ENCODE data around the gene MBNL2. TPM values are rescaled to one million over a fixed set of nuclear protein-coding genes. Genes with fewer than 3 reads are reported as not detected.

MBNL2 gene
- total and polyA plus RNA-seq, 8 donors: 8.9 to 66.5 (median 37.7) TPM

DNA sequence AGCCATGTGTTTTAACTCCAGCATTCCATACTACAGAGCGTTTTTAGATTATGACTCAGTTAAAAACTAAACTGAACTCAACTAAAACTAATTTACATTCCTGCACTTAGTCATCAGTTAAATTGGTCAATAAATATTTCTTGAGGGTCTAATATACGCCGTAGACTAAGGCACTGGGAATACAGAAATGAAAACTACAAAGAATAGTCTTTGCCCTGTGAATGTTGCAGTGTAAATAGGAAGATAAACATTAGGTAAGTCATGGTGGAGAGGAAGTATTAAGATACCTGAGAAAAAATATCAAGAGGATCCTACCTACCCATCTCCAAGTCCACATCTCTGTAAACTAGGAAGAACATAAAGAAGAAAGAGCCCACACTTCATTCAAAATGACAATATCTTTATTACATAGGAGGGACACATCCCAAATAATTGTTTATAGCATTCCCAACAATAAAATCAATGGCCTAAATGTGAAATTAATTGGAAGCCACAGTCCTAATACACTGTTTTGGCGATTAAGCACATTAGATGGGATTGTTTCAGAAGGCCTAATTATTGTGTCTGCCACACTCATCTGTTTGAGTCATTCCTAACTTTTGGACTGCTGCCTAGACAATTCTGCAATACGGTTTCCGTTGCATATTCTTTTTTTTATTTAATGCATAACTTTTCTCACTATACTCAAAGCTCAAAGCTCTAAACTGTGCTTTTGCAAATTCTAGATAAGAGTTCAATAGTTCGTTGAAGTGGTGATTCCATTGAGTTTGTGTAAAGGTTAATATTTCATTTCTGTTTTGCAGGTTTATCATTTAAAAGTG, 52.9 kb downstream of the MBNL2 start:
- H3K4me1 ChIP-seq: peaks cover 18 to 62% (median 55%) of the 10 kb centered on the region in 3 donors
- peak in 3 of 4 donors; percentile 50 to 77 (median 63) for ATAC-seq
- no peaks in the 10 kb centered on the region for H3K36me3 ChIP-seq
- no peak overlapping the region for H3K4me3 ChIP-seq
- H3K27me3 ChIP-seq: no peaks in the 10 kb centered on the region
- WGBS, 2 donors: 18 to 19% methylated on average over 7 of the region's 7 CpGs
- FAIRE-seq: no peak
- intact Hi-C loops (cut with DNase I): no loop called here
- H3K27ac ChIP-seq: peak overlapping the region in 2 of 4 donors; percentile 1 to 59
- no peak for DNase-seq
- H3K9me3 ChIP-seq: no peaks in the 10 kb centered on the region
- TF ChIP-seq CTCF (IDR thresholded peaks at IDR 0.05): no peak

DNA sequence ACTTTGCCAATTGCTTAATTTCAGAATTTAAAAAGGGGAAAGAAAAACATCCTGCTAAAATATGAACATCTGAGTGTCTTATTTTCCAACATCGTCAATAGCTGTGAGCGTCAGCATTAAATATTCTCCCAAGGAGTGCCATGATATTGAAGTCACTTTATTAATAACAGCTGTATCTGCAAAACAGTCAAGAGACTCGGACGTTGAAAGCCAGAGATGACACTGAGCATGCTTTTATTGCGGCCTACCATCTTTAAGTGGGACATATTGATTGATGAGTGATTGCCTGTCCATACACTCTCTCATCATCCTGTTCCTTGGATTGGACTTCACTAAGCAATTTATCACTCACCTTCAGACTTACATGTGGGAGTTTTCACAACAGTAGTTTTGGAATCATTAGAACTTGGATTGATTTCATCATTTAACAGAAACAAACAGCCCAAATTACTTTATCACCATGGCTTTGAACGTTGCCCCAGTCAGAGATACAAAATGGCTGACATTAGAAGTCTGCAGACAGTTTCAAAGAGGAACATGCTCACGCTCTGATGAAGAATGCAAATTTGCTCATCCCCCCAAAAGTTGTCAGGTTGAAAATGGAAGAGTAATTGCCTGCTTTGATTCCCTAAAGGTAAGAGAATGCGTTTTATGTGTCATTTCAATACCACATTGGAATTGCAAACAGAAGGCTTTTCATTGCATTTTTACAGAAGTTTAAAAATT, 53.8 kb downstream of the MBNL2 start:
- FAIRE-seq (no peak), DNase-seq (no peak), ATAC-seq (no peak)
- Histone ChIP-seq H3K27ac (peak overlapping the region in 1 of 4 donors; percentile 59), H3K36me3 (no peaks in the 10 kb centered on the region), H3K4me1 (peaks cover 15 to 70% (median 58%) of the 10 kb centered on the region in 3 donors), H3K4me3 (no peak overlapping the region), H3K9me3 (no peaks in the 10 kb centered on the region), H3K27me3 (no peaks in the 10 kb centered on the region)
- intact Hi-C loops (cut with DNase I): no loop called here
- TF ChIP-seq CTCF (IDR thresholded peaks at IDR 0.05): no peak
- WGBS, 2 donors: 62% methylated on average over 8 of the region's 8 CpGs

GRCh38 chr13:97276862-97277269, 54.7 kb downstream of the MBNL2 start:
- H3K4me1 ChIP-seq: peaks cover 15 to 78% (median 58%) of the 10 kb centered on the region in 3 donors
- H3K36me3 ChIP-seq: no peaks in the 10 kb centered on the region
- intact Hi-C loops (cut with DNase I): no loop called here
- H3K27me3 ChIP-seq: no peaks in the 10 kb centered on the region
- no peak overlapping the region for H3K4me3 ChIP-seq
- no peak for FAIRE-seq
- no peak for ATAC-seq
- 96 to 98% methylated on average over 2 of the region's 2 CpGs for WGBS, 2 donors
- no peak for DNase-seq
- no peak overlapping the region for H3K27ac ChIP-seq
- TF ChIP-seq CTCF (IDR thresholded peaks at IDR 0.05): no peak
- H3K9me3 ChIP-seq: no peaks in the 10 kb centered on the region

GRCh38 chr13:97278435-97279411, 56.6 kb downstream of the MBNL2 start:
- Histone ChIP-seq H3K27ac (no peak overlapping the region), H3K27me3 (no peaks in the 10 kb centered on the region), H3K9me3 (no peaks in the 10 kb centered on the region), H3K36me3 (no peaks in the 10 kb centered on the region), H3K4me3 (no peak overlapping the region), H3K4me1 (peaks cover 15 to 74% (median 55%) of the 10 kb centered on the region in 3 donors)
- no peak for TF ChIP-seq CTCF (IDR thresholded peaks at IDR 0.05)
- no peak for FAIRE-seq
- intact Hi-C loops (cut with DNase I): no loop called here
- DNase-seq: no peak
- WGBS, 2 donors: 70 to 73% methylated on average over 9 of the region's 9 CpGs
- ATAC-seq: no peak
